GM21737 (cell line): ENCODE data around the gene DERL2.
A peak's percentile ranks its signal among the peaks of the same experiment; 100 is the strongest.

Experiments used
- ATAC-seq: cut with Tn5 transposase; IDR thresholded peaks from one replicate; pipeline ENCODE4 v1.9.1; 2021; ENCODE audit warnings: mild to moderate bottlenecking, moderate library complexity; ENCODE audit not compliant: unreplicated experiment

Gene DERL2

DNA sequence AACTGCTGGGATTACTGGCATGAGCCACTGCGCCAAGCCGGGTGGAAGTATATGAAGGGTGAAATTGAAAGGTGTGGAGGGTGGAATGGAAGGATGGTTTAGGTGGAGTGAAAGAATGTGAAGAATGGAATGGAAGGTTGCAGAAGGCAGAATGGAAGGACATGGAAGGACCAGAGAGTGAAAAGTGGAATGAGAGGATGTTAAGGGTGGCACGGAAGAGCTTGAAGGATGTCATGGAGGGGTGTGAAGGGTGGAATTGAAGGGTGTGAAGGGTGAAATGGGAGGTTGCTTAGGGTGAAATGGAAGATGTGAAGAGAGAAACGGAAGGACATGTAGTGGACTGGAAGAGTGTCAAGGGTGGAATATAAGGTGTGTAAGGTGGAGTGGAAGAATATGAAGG lies 16.6 kb upstream of the DERL2 start:
- ATAC-seq, result no peak

DNA sequence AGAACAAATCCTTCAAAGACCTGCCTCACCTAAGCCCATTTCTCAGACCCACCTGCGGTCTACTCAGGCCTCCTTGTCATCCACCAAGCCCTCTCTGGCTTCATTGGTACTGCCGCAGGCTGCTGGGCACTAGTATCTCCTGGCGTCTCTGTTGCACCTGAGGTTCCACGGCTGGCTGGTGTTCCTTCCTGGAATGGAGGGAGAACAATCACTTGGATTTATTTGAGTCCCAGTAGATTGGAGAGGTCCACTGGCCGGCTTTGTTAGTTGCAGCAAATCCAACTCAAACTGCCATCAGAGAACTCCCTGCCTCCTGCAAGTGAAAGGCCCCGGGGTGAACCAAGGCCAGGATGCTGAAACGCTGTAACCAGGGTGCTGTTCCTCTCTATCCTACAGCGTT lies 15.7 kb upstream of the DERL2 start:
- no peak for ATAC-seq

DNA sequence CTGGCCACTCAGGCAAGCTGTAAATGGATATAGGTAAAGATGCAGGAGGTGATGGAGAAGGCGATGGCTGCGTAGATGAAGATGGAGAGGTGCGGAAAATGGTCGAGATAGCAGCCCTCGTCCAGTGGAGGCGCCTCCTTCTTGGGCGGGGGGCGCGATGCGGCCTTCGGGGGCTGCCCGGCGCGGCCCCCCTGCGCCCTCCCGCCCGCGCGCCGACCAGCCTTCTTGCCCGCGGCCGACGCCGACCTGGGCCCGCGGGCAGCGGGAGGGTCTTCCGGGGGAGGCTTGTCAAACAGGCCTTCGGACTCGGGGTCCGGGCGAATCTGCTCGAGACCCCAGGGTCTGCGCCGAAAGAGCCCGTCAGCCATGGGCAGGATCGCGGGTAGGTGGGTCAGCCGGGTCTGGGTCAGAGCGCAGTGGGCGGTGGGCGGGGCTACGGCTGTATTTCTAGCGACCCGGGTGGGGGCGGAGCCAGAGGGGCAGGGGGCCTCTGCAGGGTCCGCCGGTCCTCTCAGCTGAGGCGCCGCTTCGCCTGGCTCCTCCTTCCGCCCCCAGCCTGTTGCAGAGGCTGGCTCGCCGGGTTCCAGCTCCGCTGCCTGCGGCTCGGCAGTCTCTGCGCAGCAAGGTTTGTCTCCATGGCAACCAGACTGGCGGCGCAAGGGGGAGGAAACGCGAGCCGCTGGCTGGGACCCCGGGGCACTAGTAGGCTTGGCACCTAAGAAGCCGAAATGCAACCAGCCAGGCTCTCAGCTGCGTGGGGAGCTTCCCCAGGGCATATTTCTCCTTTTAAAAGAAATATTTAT lies 14.8 kb upstream of the DERL2 start:
- ATAC-seq, result peak; percentile 47

GRCh38 chr17:5500247-5500588 lies 14.2 kb upstream of the DERL2 start:
- no peak for ATAC-seq

GRCh38 chr17:5499476-5500231 lies 13.7 kb upstream of the DERL2 start:
- no peak for ATAC-seq

DNA sequence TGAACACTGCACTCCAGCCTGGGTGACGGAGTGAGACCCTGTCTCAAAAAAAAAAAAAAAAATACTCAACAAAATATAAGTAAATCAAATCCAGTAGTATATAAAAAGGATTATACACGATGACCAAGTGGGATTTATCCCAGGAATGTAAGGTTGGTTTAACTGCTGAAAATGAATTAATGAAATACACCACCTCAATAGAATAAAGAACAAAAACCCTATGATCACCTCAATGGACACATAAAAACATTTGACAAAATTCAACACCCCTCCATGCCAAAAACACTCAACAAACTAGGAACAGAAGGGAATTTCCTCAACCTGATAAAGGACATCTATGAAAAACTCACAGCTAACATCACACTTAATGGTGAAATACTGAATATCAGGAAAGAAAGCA lies 7.0 kb upstream of the DERL2 start:
- no peak for ATAC-seq

GRCh38 chr17:5488752-5489151 lies 2.8 kb upstream of the DERL2 start:
- ATAC-seq, result no peak

- ATAC-seq, result peak; percentile 69
These were observed 487 bp upstream of the DERL2 start, which contains the start of gene MIS12 for GRCh38 chr17:5486206-5487124. Gene MIS12 (plus strand): TSS chr17:5486566. CDS start chr17:5488863, 2,297 bp downstream.

DNA sequence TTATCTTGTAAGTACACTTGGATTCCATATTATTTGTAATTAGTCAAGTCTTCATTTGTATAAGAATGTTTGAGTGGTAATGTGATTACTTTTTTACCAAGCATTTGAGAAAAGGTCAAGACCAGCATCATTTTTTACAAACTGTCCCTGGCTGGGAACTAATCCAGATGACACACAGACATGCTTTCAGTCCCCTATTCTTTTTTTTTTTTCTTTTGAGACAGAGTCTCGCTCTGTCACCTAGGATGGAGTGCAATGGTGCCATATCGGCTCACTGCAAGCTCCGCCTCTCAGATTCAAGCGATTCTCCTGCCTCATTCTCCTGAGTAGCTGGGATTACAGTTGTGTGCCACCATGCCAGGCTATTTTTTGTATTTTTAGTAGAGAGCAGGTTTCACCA lies 4.5 kb downstream of the DERL2 start:
- ATAC-seq, result no peak

GRCh38 chr17:5480962-5481361 lies 5.0 kb downstream of the DERL2 start:
- ATAC-seq, result no peak

GRCh38 chr17:5478992-5479391 lies 7.0 kb downstream of the DERL2 start:
- no peak for ATAC-seq

- ATAC-seq, result no peak
These were observed 12.1 kb downstream of the DERL2 start for GRCh38 chr17:5473906-5474305.

GRCh38 chr17:5472511-5472910 lies 13.5 kb downstream of the DERL2 start:
- no peak for ATAC-seq

- ATAC-seq, result peak; percentile 20
These were observed 17.9 kb downstream of the DERL2 start for GRCh38 chr17:5468075-5468473.

GRCh38 chr17:5467416-5467815 lies 18.6 kb downstream of the DERL2 start:
- no peak for ATAC-seq

GRCh38 chr17:5466295-5466694 lies 19.7 kb downstream of the DERL2 start:
- ATAC-seq, result no peak

DNA sequence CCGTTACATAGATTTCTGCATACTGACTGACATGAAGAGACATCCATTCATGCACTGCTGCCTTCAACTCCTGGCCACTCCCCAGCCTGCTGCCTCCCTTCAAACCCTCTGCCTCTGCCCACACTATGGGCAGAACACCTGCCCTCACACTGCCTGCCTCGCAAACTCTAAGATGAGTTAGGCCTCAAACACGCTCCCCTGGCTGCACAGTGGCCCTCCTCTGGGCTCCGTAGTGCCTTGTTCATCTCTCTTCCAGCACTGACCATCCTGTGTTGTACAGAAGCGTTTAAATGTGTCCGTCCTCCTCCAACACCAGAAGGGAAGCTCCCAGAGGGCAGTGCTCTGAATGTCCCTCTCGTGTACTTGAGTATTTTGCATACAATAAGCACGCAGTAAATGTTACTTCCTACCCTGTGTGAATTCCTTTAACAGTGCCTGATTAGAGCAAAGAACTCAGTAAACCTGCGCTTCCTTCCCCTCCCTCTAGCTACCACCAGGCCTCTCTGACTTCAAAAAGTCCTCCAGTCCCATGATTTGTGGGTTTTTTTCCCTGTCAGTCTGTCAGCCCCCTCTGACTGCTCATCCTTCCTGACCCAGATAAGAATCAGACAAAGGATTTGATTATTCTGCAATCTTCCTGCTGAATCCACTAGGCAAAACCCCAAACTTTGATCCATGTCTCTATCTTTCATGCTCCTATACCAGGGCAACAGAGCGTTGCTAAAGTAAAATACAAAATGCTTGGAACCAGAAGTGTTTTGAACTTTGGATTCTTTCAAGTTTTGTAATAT lies 21.1 kb downstream of the DERL2 start:
- ATAC-seq, result no peak

GRCh38 chr17:5446786-5447185 lies 39.2 kb downstream of the DERL2 start:
- ATAC-seq, result no peak

GRCh38 chr17:5444209-5444608 lies 41.8 kb downstream of the DERL2 start:
- ATAC-seq, result no peak

- no peak for ATAC-seq
These were observed 42.2 kb downstream of the DERL2 start for GRCh38 chr17:5443728-5444127.

GRCh38 chr17:5439446-5439764 lies 46.6 kb downstream of the DERL2 start:
- ATAC-seq, result no peak
